K562 (cell line): ENCODE measurements around the gene ELMOD1. TPM values are rescaled to one million over a fixed set of nuclear protein-coding genes. Genes with fewer than 3 reads are reported as not detected.

Experiments used
- ATAC-seq: fragments of 200-7000 bp; cut with Tn5 transposase; 3 replicates; pipeline ENCODE4 v1.9.1; 2020; ENCODE audit warnings: moderate library complexity
- BruUV-seq: library from RNA; stranded (reverse); fragments of 400-500 nt; replicated peaks from 2 replicates; lab custom pipeline; 2021; lab: Mats Ljungman, UMichigan
- CTCF ChIA-PET: fragments of 300-600 bp; formaldehyde crosslinking; extraction: SDS; loops from one replicate; lab custom pipeline; 2021; ENCODE audit warnings: low intra/inter-chr PET ratio; lab: Yijun Ruan, JAX
- POLR2A ChIA-PET: fragments of 300-600, 350-650 bp; sonication (Branson Sonifier 250); formaldehyde crosslinking; extraction: SDS; loops from one replicate; lab custom pipeline; 2021; ENCODE audit warnings: antibody characterized with exemption, inconsistent platforms; lab: Yijun Ruan, JAX
- DNase-seq, 4 experiments: peaks; one replicate each; pipeline versions ENCODE4 v3.0.0 to v3.0.0-alpha.2; 2011 to 2018; ENCODE audit warnings: low spot score in 3 of 4, mixed read lengths in 3 of 4; ENCODE audit errors: extremely low read depth in 1 of 4
- FAIRE-seq: peaks from 2 replicates; lab custom pipeline; 2011; peaks lifted over from hg19 to GRCh38; lab: Jason Lieb, UNC
- H2AFZ ChIP-seq: 2 replicates; pipeline ENCODE4 v1.6.0; 2011; ENCODE audit warnings: low read depth, low read length, control low read depth, inconsistent platforms
- H3K27ac ChIP-seq: fragments of 200-600 bp; 3 replicates; pipeline ENCODE4 v1.8.0; 2011; ENCODE audit warnings: low read depth, mild to moderate bottlenecking, control low read depth, inconsistent platforms, low read length, moderate library complexity, mixed read lengths; ENCODE audit errors: extremely low read depth
- H3K27me3 ChIP-seq, 2 experiments: fragments of 300-600 bp in 1 of 2; 2 replicates in 1 of 2; 3 replicates in 1 of 2; pipeline versions ENCODE4 v1.6.0 to v1.8.0; 2011; ENCODE audit warnings: inconsistent platforms in 2 of 2, low read length in 2 of 2, mild to moderate bottlenecking in 1 of 2, mixed read lengths in 1 of 2, moderate library complexity in 1 of 2; ENCODE audit not compliant: control insufficient read depth in 2 of 2, insufficient read depth in 2 of 2
- H3K36me3 ChIP-seq: fragments of 300-600 bp; 3 replicates; pipeline ENCODE4 v1.8.0; 2011; ENCODE audit warnings: mild to moderate bottlenecking, low read length, inconsistent platforms; ENCODE audit not compliant: control insufficient read depth, insufficient read depth
- H3K4me1 ChIP-seq, 2 experiments: fragments of 200-600 bp in 1 of 2; replicated peaks in 1 of 2; 2 replicates in 1 of 2; 3 replicates in 1 of 2; pipeline versions ENCODE4 v1.5.1 to v1.8.0; 2011; ENCODE audit warnings: inconsistent platforms in 2 of 2, low read length in 2 of 2, mild to moderate bottlenecking in 1 of 2, mixed read lengths in 1 of 2, moderate library complexity in 1 of 2; ENCODE audit not compliant: control insufficient read depth in 2 of 2, insufficient read depth in 2 of 2
- H3K4me2 ChIP-seq: 2 replicates; pipeline ENCODE4 v1.6.1; 2011; ENCODE audit warnings: low read length, control low read depth, inconsistent platforms, mixed read lengths; ENCODE audit not compliant: insufficient read depth
- H3K4me3 ChIP-seq: fragments of 200-600 bp; sonication (generic), shearing (Covaris generic); 2 replicates; pipeline ENCODE4 v1.5.1; 2016; ENCODE audit warnings: control low read depth, inconsistent platforms
- H3K79me2 ChIP-seq: fragments of 200-600 bp; 3 replicates; pipeline ENCODE4 v1.8.0; 2011; ENCODE audit warnings: low read length, inconsistent platforms; ENCODE audit not compliant: control insufficient read depth, insufficient read depth
- H3K9ac ChIP-seq, 2 experiments: 2 replicates each; pipeline versions ENCODE4 v1.6.0 to v1.6.1; 2011; ENCODE audit warnings: low read depth in 2 of 2, low read length in 2 of 2, control low read depth in 1 of 2, inconsistent platforms in 1 of 2, mild to moderate bottlenecking in 1 of 2, mixed read lengths in 1 of 2; ENCODE audit not compliant: insufficient read depth in 1 of 2
- H3K9me1 ChIP-seq: one replicate; pipeline ENCODE4 v1.6.0; 2011; ENCODE audit warnings: inconsistent platforms, mild to moderate bottlenecking, low read length, moderate library complexity; ENCODE audit not compliant: control insufficient read depth, insufficient read depth
- H3K9me3 ChIP-seq: replicated peaks from 2 replicates; pipeline ENCODE4 v1.5.1; 2011; ENCODE audit warnings: low read depth, low read length, inconsistent platforms; ENCODE audit not compliant: control insufficient read depth, insufficient read depth
- H4K20me1 ChIP-seq: replicated peaks from 2 replicates; pipeline ENCODE4 v1.6.1; 2011; ENCODE audit warnings: low read length, inconsistent platforms, mixed read lengths; ENCODE audit not compliant: control insufficient read depth, insufficient read depth
- ARHGAP35 ChIP-seq: fragments of 450-650 bp; IDR thresholded peaks from 2 replicates; pipeline ENCODE4 v1.6.1; 2018; ENCODE audit not compliant: partially characterized antibody
- MNT ChIP-seq, 2 experiments: fragments of 450-650 bp; conservative IDR thresholded peaks; 2 replicates each; pipeline ENCODE4 v1.6.1; 2017; ENCODE audit warnings: mild to moderate bottlenecking in 2 of 2, moderate library complexity in 2 of 2
- PKNOX1 ChIP-seq: fragments of 450-650 bp; IDR thresholded peaks from 2 replicates; pipeline ENCODE4 v1.6.1; 2016
- SFPQ ChIP-seq: fragments of 200-400 bp; formaldehyde crosslinking; IDR thresholded peaks from 2 replicates; pipeline ENCODE4 v1.6.1; 2017; ENCODE audit warnings: mild to moderate bottlenecking, low read depth, low read length, moderate library complexity
- ZFP30 ChIP-seq: fragments of 250-450 bp; sonication (Bioruptor Pico); IDR thresholded peaks from 2 replicates; pipeline ENCODE4 v1.8.0; 2022; ENCODE audit warnings: moderate library complexity, mild to moderate bottlenecking, inconsistent platforms, borderline replicate concordance
- WGBS: fragments of 100-300 bp; shearing (Covaris generic); methylation state at CpG from one replicate; pipeline ENCODE4 v1.1.6; 2016; ENCODE audit warnings: low coverage, mixed read lengths; ENCODE audit not compliant: insufficient coverage; ENCODE audit errors: missing lambda C conversion rate; 5-methylcytosine and 5-hydroxymethylcytosine counted together
- in situ Hi-C: fragments of 300-500 bp; cut with MboI; formaldehyde crosslinking; loops from 4 replicates; pipeline ENCODE4 v1.15.0; 2018; ENCODE audit warnings: inconsistent platforms, mixed read lengths
- intact Hi-C: fragments of 100-400 bp; cut with micrococcal nuclease; formaldehyde crosslinking; loops from 2 replicates; pipeline ENCODE4 v1.14.2; 2022
- polyA plus RNA-seq, 8 experiments: library from polyadenylated mRNA; depleted of rRNA in 4 of 8; stranded (reverse) in 5 of 8; unstranded in 3 of 8; fragments of >200 nt; fragmentation: Nextera tagmentation in 2 of 8; fragmentation: Illumina TruSeq in 1 of 8; extraction: Ambion mirVana in 2 of 8; extraction: Trizol in 1 of 8; gene quantifications; 2 replicates each; pipeline versions ENCODE4 v1.2.1 to v1.2.3, GENCODE V29; 2011 to 2014; ENCODE audit warnings: inconsistent platforms in 1 of 8, missing spikeins in 1 of 8
- total RNA-seq, 7 experiments: library from RNA; depleted of rRNA in 6 of 7; stranded (reverse); fragments of >200 nt in 6 of 7; fragmentation: Illumina TruSeq in 2 of 7; extraction: Trizol in 2 of 7; gene quantifications; 2 replicates each; pipeline versions ENCODE4 v1.2.1 to v1.2.3, GENCODE V29; 2011 to 2021; ENCODE audit warnings: low replicate concordance in 1 of 7

The ELMOD1 gene
- total and polyA plus RNA-seq, 9 of the 15 experiments (the other 6 are each of a cell fraction or from before 2014, with no cell fraction given), result not detected

- Histone ChIP-seq H3K4me2 (peak overlapping the region; percentile 53), H3K4me3 (peak overlapping the region; percentile 33), H3K27ac (no peak overlapping the region), H3K27me3 (peaks cover 25 to 27% of the 10 kb centered on the region in 2 experiments; a peak in 4 of 5 replicates), H3K4me1 (peaks cover 0 to 14% of the 10 kb centered on the region in 2 experiments; a peak in 2 of 5 replicates), H3K36me3 (no peaks in the 10 kb centered on the region), H3K79me2 (no peaks in the 10 kb centered on the region), H3K9ac (peak overlapping the region in 1 of 2 experiments; percentile 72; a peak in 2 of 4 replicates), H4K20me1 (no peaks in the 10 kb centered on the region), H2AFZ (peak overlapping the region; percentile 51; the same call in 1 of the 2 replicates), H3K9me1 (no peaks in the 10 kb centered on the region), H3K9me3 (0 out of 2 replicates have a peak, but pooled peaks cover 1% of the 10 kb centered on the region)
- DNase-seq (no peak), ATAC-seq (no peak; the same call in 1 of the 3 replicates), FAIRE-seq (no peak)
- in situ Hi-C loops, result no loop called here
- intact Hi-C loops, result no loop called here
- BruUV-seq, result no TSS peak
- 44% methylated on average over 43 of the region's 49 CpGs for WGBS
- no peak for TF ChIP-seq PKNOX1
- TF ChIP-seq SFPQ, result no peak
- no peak for TF ChIP-seq ZFP30 (CRISPR knock-in tag)
- no peak for TF ChIP-seq ARHGAP35
- no peak for TF ChIP-seq MNT (conservative IDR thresholded peaks at IDR 0.05)
- POLR2A ChIA-PET, result no interaction called here
- CTCF ChIA-PET, result interaction anchor here (0.5 kb wide), 1 partner anchor 9 kb away, joined by 3 read pairs; no protein-coding TSS in a partner anchor
Observed at GRCh38 chr11:107591378-107592230, 657 bp downstream of the ELMOD1 start.
